Measurements from ENCODE around the gene MYBL2. TPM values are rescaled to one million over a fixed set of nuclear protein-coding genes. Genes with fewer than 3 reads are reported as not detected.

The MYBL2 gene
- total RNA-seq, 1 donor from 2014 or later: 14.7 TPM

DNA sequence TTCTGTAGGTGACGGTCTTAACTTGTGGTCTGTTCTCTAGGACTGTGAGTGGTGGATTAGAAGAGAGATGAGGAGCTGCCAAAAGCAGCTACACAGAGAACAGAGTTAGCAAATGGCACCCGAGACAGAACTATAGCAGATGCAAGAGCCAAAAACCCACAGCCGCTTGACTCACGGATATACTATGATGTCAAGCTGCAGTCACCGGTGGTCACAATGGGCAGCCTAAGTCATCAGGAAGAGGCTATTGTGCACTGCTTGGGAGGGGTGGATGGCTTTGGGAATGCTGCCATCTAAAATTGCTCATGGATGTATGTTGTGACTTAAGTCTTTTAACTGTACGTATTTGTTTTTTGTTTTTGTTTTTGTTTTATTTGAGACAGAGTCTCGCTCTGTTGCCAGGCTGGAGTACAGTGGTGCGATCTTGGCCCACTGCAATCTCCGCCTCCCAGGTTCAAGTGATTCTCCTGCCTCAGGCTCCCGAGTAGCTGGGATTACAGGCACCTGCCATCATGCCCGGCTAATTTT, 60.0 kb downstream of the MYBL2 start, which contains the start of gene GTSF1L:
TSS of gene GTSF1L (minus strand) at position 192 of the 528 bp plus-strand sequence. CDS start 308 bp downstream, outside the sequence.
- Mint-ChIP-seq H3K27me3 (ENCODE audit: unreplicated experiment) (peaks cover 7% of the 10 kb centered on the region), H3K9me3 (ENCODE audit: unreplicated experiment) (no peaks in the 10 kb centered on the region), H3K4me1 (ENCODE audit: unreplicated experiment) (no peaks in the 10 kb centered on the region), H3K27ac (ENCODE audit: unreplicated experiment) (no peak within 1 kb of the TSS), H3K36me3 (ENCODE audit: unreplicated experiment) (no peaks in the 10 kb centered on the region), H3K4me3 (ENCODE audit: unreplicated experiment) (no peak within 1 kb of the TSS)
- TF ChIP-seq, protein P1, sequence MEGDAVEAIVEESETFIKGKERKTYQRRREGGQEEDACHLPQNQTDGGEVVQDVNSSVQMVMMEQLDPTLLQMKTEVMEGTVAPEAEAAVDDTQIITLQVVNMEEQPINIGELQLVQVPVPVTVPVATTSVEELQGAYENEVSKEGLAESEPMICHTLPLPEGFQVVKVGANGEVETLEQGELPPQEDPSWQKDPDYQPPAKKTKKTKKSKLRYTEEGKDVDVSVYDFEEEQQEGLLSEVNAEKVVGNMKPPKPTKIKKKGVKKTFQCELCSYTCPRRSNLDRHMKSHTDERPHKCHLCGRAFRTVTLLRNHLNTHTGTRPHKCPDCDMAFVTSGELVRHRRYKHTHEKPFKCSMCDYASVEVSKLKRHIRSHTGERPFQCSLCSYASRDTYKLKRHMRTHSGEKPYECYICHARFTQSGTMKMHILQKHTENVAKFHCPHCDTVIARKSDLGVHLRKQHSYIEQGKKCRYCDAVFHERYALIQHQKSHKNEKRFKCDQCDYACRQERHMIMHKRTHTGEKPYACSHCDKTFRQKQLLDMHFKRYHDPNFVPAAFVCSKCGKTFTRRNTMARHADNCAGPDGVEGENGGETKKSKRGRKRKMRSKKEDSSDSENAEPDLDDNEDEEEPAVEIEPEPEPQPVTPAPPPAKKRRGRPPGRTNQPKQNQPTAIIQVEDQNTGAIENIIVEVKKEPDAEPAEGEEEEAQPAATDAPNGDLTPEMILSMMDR (IDR thresholded peaks at IDR 0.05): no peak
- no peak for DNase-seq (ENCODE audit: extremely low spot score, unreplicated experiment)

DNA sequence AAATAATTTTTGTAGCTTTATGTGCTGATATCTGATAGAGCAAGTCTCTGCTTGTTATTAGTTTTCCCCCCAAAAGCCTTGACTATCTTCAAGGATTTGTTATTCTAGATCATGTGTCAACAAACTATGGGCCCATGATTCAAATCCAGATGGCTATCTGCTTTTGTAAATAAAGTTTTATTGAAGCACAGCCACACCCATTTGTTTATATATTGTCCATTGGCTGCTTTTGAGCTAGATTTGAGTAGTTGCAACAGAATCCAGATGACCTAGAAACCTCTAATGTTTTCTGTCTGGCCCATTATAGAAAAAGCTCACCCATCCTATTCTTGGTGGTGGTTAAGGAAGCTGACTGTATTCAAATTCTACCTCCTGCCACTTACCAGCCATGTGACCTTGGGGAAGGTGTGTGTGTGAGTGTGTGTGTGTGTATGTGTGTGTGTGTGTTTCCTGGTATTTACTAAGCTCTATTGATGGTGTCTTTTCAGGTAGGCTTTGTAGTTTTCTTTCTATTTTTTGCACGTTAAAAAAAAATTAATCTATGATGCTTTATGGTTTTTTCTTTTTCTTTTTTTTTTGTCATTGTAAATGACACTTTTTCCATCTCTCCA, 61.2 kb downstream of the MYBL2 start:
- Mint-ChIP-seq H3K4me1 (ENCODE audit: unreplicated experiment) (no peaks in the 10 kb centered on the region), H3K4me3 (ENCODE audit: unreplicated experiment) (no peak overlapping the region), H3K27me3 (ENCODE audit: unreplicated experiment) (peaks cover 18% of the 10 kb centered on the region), H3K27ac (ENCODE audit: unreplicated experiment) (no peak overlapping the region), H3K36me3 (ENCODE audit: unreplicated experiment) (no peaks in the 10 kb centered on the region), H3K9me3 (ENCODE audit: unreplicated experiment) (no peaks in the 10 kb centered on the region)
- TF ChIP-seq, protein P1 (IDR thresholded peaks at IDR 0.05): no peak
- no peak for DNase-seq (ENCODE audit: extremely low spot score, unreplicated experiment)

DNA sequence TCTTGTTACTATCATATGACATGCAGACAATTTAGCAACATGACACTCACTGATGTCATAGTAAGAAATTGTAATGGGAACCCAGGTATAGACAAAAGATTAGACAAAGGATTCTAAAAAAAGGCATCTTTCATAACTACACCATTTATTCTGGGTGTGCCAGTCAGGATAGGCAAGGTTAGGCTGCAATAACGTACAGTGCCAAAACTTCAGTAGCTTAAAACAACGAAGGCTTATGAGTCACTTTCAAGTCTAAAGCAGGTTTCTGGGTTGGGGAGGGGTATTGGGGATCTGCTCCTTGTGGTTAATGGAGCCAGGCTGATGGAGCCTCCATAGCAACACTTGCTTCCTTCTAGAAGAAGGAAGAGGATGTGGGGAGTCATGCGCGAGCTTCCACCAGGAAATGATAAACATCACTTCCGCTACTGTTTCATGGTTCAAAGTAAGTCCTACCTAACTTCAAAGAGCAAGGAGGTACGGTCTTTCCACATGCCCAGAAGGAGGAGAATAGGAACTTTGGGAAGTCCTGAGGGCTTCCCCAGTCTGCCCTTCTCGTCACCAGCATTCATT, 61.9 kb downstream of the MYBL2 start:
- TF ChIP-seq, protein P1 (IDR thresholded peaks at IDR 0.05): no peak
- Mint-ChIP-seq H3K36me3 (ENCODE audit: unreplicated experiment) (no peaks in the 10 kb centered on the region), H3K9me3 (ENCODE audit: unreplicated experiment) (no peaks in the 10 kb centered on the region), H3K27ac (ENCODE audit: unreplicated experiment) (no peak overlapping the region), H3K4me1 (ENCODE audit: unreplicated experiment) (no peaks in the 10 kb centered on the region), H3K4me3 (ENCODE audit: unreplicated experiment) (no peak overlapping the region), H3K27me3 (ENCODE audit: unreplicated experiment) (peaks cover 23% of the 10 kb centered on the region)
- no peak for DNase-seq (ENCODE audit: extremely low spot score, unreplicated experiment)

DNA sequence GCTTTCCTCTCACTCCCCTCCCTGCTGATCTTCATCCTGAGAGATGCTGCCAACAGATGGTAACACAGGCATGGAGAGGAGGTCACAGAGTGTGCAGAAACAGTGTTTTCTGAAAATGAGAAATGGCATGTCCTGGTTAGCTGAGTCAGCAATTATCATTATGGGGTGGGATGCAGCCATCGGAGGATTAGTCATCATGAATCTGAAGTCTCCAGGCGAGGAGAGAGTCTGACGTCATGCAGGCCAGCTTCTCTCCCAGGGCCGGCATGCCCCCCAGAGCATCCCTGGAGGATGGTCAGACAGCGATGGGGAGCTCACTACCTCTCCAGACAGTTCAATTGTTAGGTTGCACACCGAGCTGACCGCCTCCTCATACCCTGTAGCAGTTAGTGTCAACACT, 64.6 kb downstream of the MYBL2 start:
- H3K36me3 Mint-ChIP-seq (ENCODE audit: unreplicated experiment): no peaks in the 10 kb centered on the region
- TF ChIP-seq, protein P1 (IDR thresholded peaks at IDR 0.05): no peak
- no peaks in the 10 kb centered on the region for H3K4me1 Mint-ChIP-seq (ENCODE audit: unreplicated experiment)
- no peak overlapping the region for H3K4me3 Mint-ChIP-seq (ENCODE audit: unreplicated experiment)
- no peaks in the 10 kb centered on the region for H3K9me3 Mint-ChIP-seq (ENCODE audit: unreplicated experiment)
- no peak overlapping the region for H3K27ac Mint-ChIP-seq (ENCODE audit: unreplicated experiment)
- no peak for DNase-seq (ENCODE audit: extremely low spot score, unreplicated experiment)
- peaks cover 31% of the 10 kb centered on the region for H3K27me3 Mint-ChIP-seq (ENCODE audit: unreplicated experiment)

DNA sequence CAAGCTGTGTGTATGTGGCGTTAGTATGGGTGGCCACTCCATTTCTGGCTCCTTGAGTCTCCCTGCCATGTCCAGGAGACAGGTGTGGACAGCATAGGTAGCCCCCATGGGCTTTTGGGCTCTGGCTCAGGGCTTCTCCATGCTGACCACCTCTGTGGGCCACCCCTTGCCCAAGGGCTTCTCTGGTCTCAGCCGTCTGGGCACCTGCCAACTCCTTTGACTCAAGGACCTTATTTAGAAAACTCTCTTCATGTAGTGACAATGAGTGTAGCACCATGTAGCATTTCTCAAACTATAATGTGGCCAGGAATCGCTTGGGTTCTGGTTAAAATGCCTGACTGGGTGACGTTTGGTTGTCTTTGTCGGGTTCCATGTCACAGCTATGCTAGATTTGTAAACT, 65.0 kb downstream of the MYBL2 start:
- Mint-ChIP-seq H3K9me3 (ENCODE audit: unreplicated experiment) (no peaks in the 10 kb centered on the region), H3K36me3 (ENCODE audit: unreplicated experiment) (no peaks in the 10 kb centered on the region), H3K27me3 (ENCODE audit: unreplicated experiment) (peaks cover 28% of the 10 kb centered on the region), H3K4me1 (ENCODE audit: unreplicated experiment) (no peaks in the 10 kb centered on the region), H3K27ac (ENCODE audit: unreplicated experiment) (no peak overlapping the region), H3K4me3 (ENCODE audit: unreplicated experiment) (no peak overlapping the region)
- TF ChIP-seq, protein P1 (IDR thresholded peaks at IDR 0.05): no peak
- DNase-seq (ENCODE audit: extremely low spot score, unreplicated experiment): no peak
